ENCODE data around the gene GLIPR2. TPM values are rescaled to one million over a fixed set of nuclear protein-coding genes. Genes with fewer than 3 reads are reported as not detected.

The GLIPR2 gene
- polyA plus RNA-seq, 1 experiment: 26.3 TPM

GRCh38 chr9:36142510-36143244, 6.1 kb downstream of the GLIPR2 start:
- no peak overlapping the region for H3K4me3 ChIP-seq (ENCODE audit: low read depth, low read length)
- ChIA-PET CTCF (interaction anchor here (9.2 kb wide), 1 partner anchor 22 kb away, joined by 77 read pairs; no protein-coding TSS in a partner anchor), POLR2A (interaction anchor here (0.5 kb wide), 1 partner anchor 10 kb away, joined by 19 read pairs; no protein-coding TSS in a partner anchor)
- H3K36me3 ChIP-seq (ENCODE audit: control insufficient read depth, insufficient read depth, low read length): no peaks in the 10 kb centered on the region
- TF ChIP-seq CTCF (IDR thresholded peaks at IDR 0.05; ENCODE audit: insufficient read depth, low read depth, low read length): no peak
- DNase-seq (ENCODE audit: low read depth): no peak
- no peaks in the 10 kb centered on the region for H3K27me3 ChIP-seq (ENCODE audit: control insufficient read depth, insufficient read depth, low read length)

- DNase-seq (ENCODE audit: low read depth): no peak
- Histone ChIP-seq H3K36me3 (ENCODE audit: control insufficient read depth, insufficient read depth, low read length) (no peaks in the 10 kb centered on the region), H3K4me3 (ENCODE audit: low read depth, low read length) (no peak overlapping the region), H3K27me3 (ENCODE audit: control insufficient read depth, insufficient read depth, low read length) (no peaks in the 10 kb centered on the region)
- TF ChIP-seq CTCF (IDR thresholded peaks at IDR 0.05; ENCODE audit: insufficient read depth, low read depth, low read length): no peak
- ChIA-PET POLR2A (interaction anchor here (0.5 kb wide), 1 partner anchor 10 kb away, joined by 19 read pairs; no protein-coding TSS in a partner anchor), CTCF (interaction anchor here (9.2 kb wide), 1 partner anchor 22 kb away, joined by 77 read pairs; no protein-coding TSS in a partner anchor)
These were observed 6.7 kb downstream of the GLIPR2 start for GRCh38 chr9:36143245-36143641.

DNA sequence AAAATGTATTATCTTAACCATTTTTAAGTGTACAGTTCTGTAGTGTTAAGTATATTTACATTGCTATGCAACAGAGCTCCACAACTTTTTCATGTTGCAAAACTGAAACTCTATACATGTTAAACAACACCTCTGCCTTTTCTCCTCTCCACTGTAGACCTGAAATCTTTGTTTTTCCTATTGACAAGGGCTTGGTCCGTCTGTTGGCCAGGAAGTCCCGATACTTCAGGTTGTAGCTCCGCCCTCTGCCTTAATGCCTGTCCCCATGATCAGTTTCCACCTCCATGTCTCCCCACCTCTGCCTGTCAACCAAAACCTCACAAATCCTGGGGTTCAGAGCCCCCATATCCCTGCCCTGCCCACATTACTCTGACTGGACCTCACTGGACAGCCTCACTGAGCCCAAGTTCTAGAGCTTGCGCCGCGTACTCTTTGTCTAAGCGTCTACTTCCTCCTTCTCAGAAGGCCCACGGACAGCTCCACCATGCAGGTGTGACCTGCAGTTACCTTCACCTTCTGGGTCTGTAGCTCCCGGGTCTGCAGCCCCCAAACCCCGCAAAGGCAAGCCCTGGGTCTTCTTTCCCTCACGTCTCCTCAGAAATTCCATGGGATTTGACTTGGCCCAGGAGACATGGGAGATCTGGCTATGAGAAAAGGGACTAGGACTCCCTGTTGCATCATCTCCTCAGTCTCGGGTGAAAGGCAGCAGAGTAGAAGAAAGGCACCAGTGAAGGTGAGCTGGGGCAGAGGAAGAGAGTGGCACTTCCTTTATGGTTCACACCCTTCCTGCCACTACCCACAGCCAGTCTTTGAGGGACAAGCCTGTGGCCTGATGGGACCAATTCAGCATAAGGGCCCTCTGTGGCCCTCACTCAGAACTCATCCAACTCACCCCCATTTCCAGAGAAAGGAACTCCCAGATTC, 8.0 kb downstream of the GLIPR2 start:
- POLR2A ChIA-PET: no interaction called here
- TF ChIP-seq CTCF (IDR thresholded peaks at IDR 0.05; ENCODE audit: insufficient read depth, low read depth, low read length): no peak

GRCh38 chr9:36145970-36146369, 9.4 kb downstream of the GLIPR2 start:
- H3K36me3 ChIP-seq (ENCODE audit: control insufficient read depth, insufficient read depth, low read length): no peaks in the 10 kb centered on the region
- POLR2A ChIA-PET: no interaction called here

More for the DNA sequence above, 8.0 kb downstream of the GLIPR2 start:
- DNase-seq (ENCODE audit: low read depth): no peak
- Histone ChIP-seq H3K4me3 (ENCODE audit: low read depth, low read length) (no peak overlapping the region), H3K36me3 (ENCODE audit: control insufficient read depth, insufficient read depth, low read length) (no peaks in the 10 kb centered on the region), H3K27me3 (ENCODE audit: control insufficient read depth, insufficient read depth, low read length) (no peaks in the 10 kb centered on the region)
- CTCF ChIA-PET: interaction anchor here (0.6 to 9.2 kb wide), 4 partner anchors 20 to 46 kb away, joined by 3 to 77 read pairs (median 5); partner anchors contain the start of gene CLTA

More at GRCh38 chr9:36145970-36146369, 9.4 kb downstream of the GLIPR2 start:
- TF ChIP-seq CTCF (IDR thresholded peaks at IDR 0.05; ENCODE audit: insufficient read depth, low read depth, low read length): no peak
- DNase-seq (ENCODE audit: low read depth): no peak
- Histone ChIP-seq H3K27me3 (ENCODE audit: control insufficient read depth, insufficient read depth, low read length) (no peaks in the 10 kb centered on the region), H3K4me3 (ENCODE audit: low read depth, low read length) (no peak overlapping the region)
- CTCF ChIA-PET: no interaction called here

Data from BJ (cell line).